Activated CD8-positive, alpha-beta memory T cell treated with anti-CD3 and anti-CD28 coated beads, Interleukin-2, amount 50 U/mL, for 24 hours (primary cell): ENCODE results near the gene RAPSN.

Source experiments
- DNase-seq: peaks from one replicate; pipeline ENCODE4 v3.0.0-alpha.2; 2020; ENCODE audit errors: extremely low read depth

The RAPSN gene

GRCh38 chr11:47390422-47390760 lies 58.5 kb downstream of the RAPSN start:
- no peak for DNase-seq

GRCh38 chr11:47389577-47390421 lies 59.1 kb downstream of the RAPSN start:
- DNase-seq = no peak

GRCh38 chr11:47388697-47389576 lies 60.0 kb downstream of the RAPSN start:
- no peak for DNase-seq

- no peak for DNase-seq
Observed at GRCh38 chr11:47387944-47388696, 60.8 kb downstream of the RAPSN start.
